RKO (cell line): ENCODE results near the gene R3HDM2.
"Not testable (repeated sequence)": the region's sequence is repeated elsewhere in the genome, so short reads cannot be mapped to it uniquely, and the experiment has no call there.

ENCODE experiments used
- DNase-seq: peaks from one replicate; pipeline ENCODE4 v3.0.0-alpha.2; 2016; ENCODE audit warnings: low spot score

The R3HDM2 gene

GRCh38 chr12:57329219-57329618, 101.6 kb downstream of the R3HDM2 start:
- DNase-seq, result no peak

GRCh38 chr12:57325395-57325794, 105.4 kb downstream of the R3HDM2 start:
- DNase-seq, result no peak

- no peak for DNase-seq
These were observed 107.4 kb downstream of the R3HDM2 start for GRCh38 chr12:57323416-57323815.

GRCh38 chr12:57320639-57321038, 110.2 kb downstream of the R3HDM2 start:
- no peak for DNase-seq

GRCh38 chr12:57319678-57320469, 111.0 kb downstream of the R3HDM2 start:
- DNase-seq, result no peak

GRCh38 chr12:57315681-57316080, 115.2 kb downstream of the R3HDM2 start:
- no peak for DNase-seq

- not testable (repeated sequence) for DNase-seq
These were observed 118.6 kb downstream of the R3HDM2 start for GRCh38 chr12:57312287-57312686.

- DNase-seq, result peak; percentile 32
These were observed 121.4 kb downstream of the R3HDM2 start for GRCh38 chr12:57309420-57309819.

GRCh38 chr12:57300961-57301584, 129.8 kb downstream of the R3HDM2 start:
- no peak for DNase-seq

GRCh38 chr12:57299514-57300016, 131.3 kb downstream of the R3HDM2 start:
- DNase-seq, result no peak

- DNase-seq, result no peak
These were observed 134.6 kb downstream of the R3HDM2 start for GRCh38 chr12:57296291-57296690.

GRCh38 chr12:57282073-57282472, 148.8 kb downstream of the R3HDM2 start:
- not testable (repeated sequence) for DNase-seq

- DNase-seq, result peak; percentile 98
These were observed 150.4 kb downstream of the R3HDM2 start for GRCh38 chr12:57280211-57281062.

GRCh38 chr12:57278465-57279381, 152.1 kb downstream of the R3HDM2 start:
- no peak for DNase-seq

GRCh38 chr12:57276935-57277563, 153.8 kb downstream of the R3HDM2 start:
- DNase-seq, result peak; percentile 60

GRCh38 chr12:57276233-57276632, 154.6 kb downstream of the R3HDM2 start:
- not testable (repeated sequence) for DNase-seq

GRCh38 chr12:57273516-57273915, 157.3 kb downstream of the R3HDM2 start:
- no peak for DNase-seq

- DNase-seq, result no peak
These were observed 158.3 kb downstream of the R3HDM2 start for GRCh38 chr12:57272337-57273151.

GRCh38 chr12:57270966-57271470, 159.8 kb downstream of the R3HDM2 start:
- peak; percentile 21 for DNase-seq

GRCh38 chr12:57268264-57268663, 162.6 kb downstream of the R3HDM2 start:
- peak; percentile 73 for DNase-seq
